Measurements from ENCODE around the gene LRRC74B.

GRCh38 chr22:21031545-21032036 lies 14.2 kb upstream of the LRRC74B start:
- TF ChIP-seq CTCF (IDR thresholded peaks at IDR 0.05; ENCODE audit: insufficient read depth, low read depth, low read length) (no peak), EZH2 (IDR thresholded peaks at IDR 0.05; ENCODE audit: insufficient read depth, low read length) (no peak)
